Stimulated activated CD8-positive, alpha-beta memory T cell treated with anti-CD3 and anti-CD28 coated beads, Interleukin-7, amount 100 ng/mL, for 4 hours (primary cell): ENCODE results near the gene TSPEAR.

ENCODE experiments used
- DNase-seq, 2 donors: peaks; one replicate each; pipeline ENCODE4 v3.0.0-alpha.2; 2020; ENCODE audit warnings: low read depth in 2 of 2

Gene TSPEAR

GRCh38 chr21:44463724-44464123 is 247.6 kb downstream of the TSPEAR start:
- no peak for DNase-seq

GRCh38 chr21:44462834-44463200 is 248.6 kb downstream of the TSPEAR start:
- DNase-seq, result no peak

- DNase-seq, result no peak
These were observed 249.1 kb downstream of the TSPEAR start for GRCh38 chr21:44462086-44462833.

GRCh38 chr21:44461464-44462001 is 249.8 kb downstream of the TSPEAR start:
- DNase-seq, result no peak

- no peak for DNase-seq
These were observed 250.4 kb downstream of the TSPEAR start for GRCh38 chr21:44461005-44461404.

GRCh38 chr21:44460441-44460755 is 251.0 kb downstream of the TSPEAR start:
- no peak for DNase-seq

- DNase-seq, result no peak
These were observed 251.5 kb downstream of the TSPEAR start for GRCh38 chr21:44459712-44460440.

- no peak for DNase-seq
These were observed 252.2 kb downstream of the TSPEAR start for GRCh38 chr21:44458971-44459711.

GRCh38 chr21:44456915-44457736 is 254.2 kb downstream of the TSPEAR start:
- no peak for DNase-seq

GRCh38 chr21:44456214-44456914 is 255.0 kb downstream of the TSPEAR start:
- DNase-seq, result no peak

- DNase-seq, result peak in 1 of 2 donors; percentile 13
These were observed 255.7 kb downstream of the TSPEAR start for GRCh38 chr21:44455524-44456213.

- DNase-seq, result peak; percentile 70 to 74
These were observed 256.4 kb downstream of the TSPEAR start, which contains the start of gene LRRC3 for GRCh38 chr21:44454747-44455523. Gene LRRC3, plus strand, starts transcription at chr21:44455510. Its CDS starts 1,135 bp downstream, at chr21:44456645.

- DNase-seq, result no peak
These were observed 257.3 kb downstream of the TSPEAR start for GRCh38 chr21:44454058-44454457.

- no peak for DNase-seq
These were observed 258.3 kb downstream of the TSPEAR start for GRCh38 chr21:44453120-44453519.

- DNase-seq, result no peak
These were observed 260.4 kb downstream of the TSPEAR start for GRCh38 chr21:44450999-44451398.

GRCh38 chr21:44450402-44450801 is 261.0 kb downstream of the TSPEAR start:
- no peak for DNase-seq

- no peak for DNase-seq
These were observed 261.7 kb downstream of the TSPEAR start for GRCh38 chr21:44449473-44450363.

- DNase-seq, result no peak
These were observed 262.7 kb downstream of the TSPEAR start for GRCh38 chr21:44448651-44449131.
